Measurements from ENCODE around the gene OR52A1.

GRCh38 chr11:5196067-5196466 lies 41.5 kb upstream of the OR52A1 start:
- no peak for TF ChIP-seq CTCF (IDR thresholded peaks at IDR 0.05)
- TF ChIP-seq POLR2A (IDR thresholded peaks at IDR 0.05), result no peak

Measured in Peyer's patch (tissue), 4 donors.